ENCODE data around the gene KCNK13.
"Not testable (repeated sequence)": the region's sequence is repeated elsewhere in the genome, so short reads cannot be mapped to it uniquely, and the experiment has no call there.

Gene KCNK13

DNA sequence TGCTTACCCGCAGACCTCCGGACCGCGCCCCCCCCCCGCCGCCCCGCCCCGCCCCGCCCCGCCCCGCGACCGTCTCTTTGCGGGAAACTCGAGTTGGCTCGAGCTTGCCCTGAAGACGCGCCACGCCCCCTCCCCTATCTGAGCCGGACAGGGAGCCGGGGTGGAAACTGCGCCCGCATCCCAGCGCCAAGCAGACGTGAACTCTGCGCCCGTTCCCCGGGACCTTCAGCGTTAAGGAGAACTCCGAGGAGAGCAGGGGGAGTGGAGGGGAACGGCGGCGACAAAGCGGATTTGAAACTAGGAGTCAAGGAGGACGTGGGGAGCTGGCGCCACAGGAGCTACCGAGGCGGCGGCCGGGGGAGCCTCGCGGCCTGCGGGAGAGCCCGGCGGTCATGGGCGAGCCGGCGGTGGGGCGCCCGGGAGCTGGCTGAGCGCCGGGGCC lies at the start of gene KCNK13:
Gene KCNK13, plus strand, starts transcription at position 310 of the 442 bp plus-strand sequence. CDS start 212 bp downstream, outside the sequence.
- DNase-seq = no peak

DNA sequence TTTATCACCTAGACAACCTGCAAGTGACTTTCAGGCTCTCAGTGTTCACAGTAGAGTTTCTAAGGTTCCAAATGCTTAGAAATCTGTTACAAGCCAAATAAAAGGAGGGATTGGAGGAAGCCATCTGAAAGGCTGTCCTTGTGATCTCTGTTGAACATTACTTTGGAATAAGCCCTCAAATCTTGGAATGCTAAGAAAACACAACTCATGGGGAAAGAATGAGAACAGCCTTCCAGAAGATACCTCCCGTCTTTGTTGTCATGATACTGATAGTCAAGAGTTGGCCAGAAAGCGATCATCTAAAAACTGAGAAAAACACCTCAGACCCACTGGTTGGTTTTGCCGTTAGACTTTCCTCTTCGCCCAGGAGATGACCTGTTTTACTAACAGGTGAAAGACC lies 44.4 kb upstream of the KCNK13 start:
- no peak for DNase-seq

DNA sequence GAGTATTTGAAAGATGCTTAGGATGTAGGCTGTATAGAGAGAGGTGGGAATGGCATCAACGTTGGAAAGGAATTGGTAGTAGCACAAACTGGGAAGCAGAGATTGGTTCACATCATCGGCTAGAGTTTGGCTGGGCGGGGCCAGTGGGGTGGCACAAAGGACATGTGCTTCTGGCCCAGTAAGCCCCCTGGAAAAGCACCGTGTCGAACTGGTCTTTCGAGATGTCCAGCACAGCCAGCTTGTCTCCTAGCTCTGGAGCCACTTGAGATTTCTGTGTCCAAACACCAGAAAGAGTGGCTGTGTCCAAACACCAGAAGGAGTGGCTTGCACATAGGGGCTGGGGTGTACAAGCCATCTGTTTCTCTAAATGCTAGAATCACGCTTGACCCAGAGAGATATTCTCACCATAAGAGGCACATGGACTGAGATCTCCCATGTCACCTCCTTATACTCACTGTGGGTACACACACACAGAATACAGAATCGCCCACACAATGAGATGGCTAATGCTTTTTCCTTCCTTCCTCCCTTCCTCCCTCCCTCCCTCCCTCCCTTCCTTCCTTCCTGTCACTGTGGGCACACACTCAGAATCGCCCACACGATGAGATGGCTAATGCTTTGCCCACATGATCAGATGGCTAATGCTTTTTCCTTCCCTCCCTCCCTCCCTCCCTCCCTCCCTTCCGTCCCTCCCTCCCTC lies 41.8 kb upstream of the KCNK13 start:
- DNase-seq = no peak

DNA sequence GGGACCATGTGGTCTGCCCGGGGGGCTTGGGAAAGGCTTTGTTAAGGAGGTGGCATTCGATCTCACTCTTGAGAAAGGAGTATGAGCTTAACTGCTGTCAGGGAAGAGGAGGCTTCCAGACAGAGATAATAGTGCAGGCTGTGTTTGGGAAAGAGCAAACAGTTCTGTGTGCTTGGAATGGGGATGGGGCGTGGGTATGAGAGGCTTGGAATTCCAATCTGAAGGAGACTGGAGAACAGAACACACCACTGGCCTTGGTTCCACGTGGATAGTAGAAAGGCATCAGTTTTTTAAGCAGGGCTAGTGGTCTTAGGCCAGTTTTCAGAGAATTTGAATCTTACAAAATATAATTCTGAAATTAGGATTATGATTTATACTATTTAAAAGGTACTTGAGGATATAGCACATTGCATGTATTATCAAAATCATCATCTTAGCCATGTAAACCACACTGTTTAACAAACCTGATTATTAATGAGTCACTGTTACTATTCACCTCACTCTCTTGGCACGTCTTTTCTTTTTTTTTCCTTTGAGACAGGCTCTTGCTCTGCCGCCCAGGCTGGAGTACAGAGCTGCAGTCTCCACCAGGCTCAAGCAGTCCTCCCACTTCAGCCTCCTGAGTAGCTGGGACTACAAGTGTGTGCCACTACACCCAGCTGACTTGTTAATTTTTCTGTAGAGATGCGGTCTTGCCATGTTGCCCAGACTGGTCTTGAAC lies 38.5 kb upstream of the KCNK13 start:
- no peak for DNase-seq

DNA sequence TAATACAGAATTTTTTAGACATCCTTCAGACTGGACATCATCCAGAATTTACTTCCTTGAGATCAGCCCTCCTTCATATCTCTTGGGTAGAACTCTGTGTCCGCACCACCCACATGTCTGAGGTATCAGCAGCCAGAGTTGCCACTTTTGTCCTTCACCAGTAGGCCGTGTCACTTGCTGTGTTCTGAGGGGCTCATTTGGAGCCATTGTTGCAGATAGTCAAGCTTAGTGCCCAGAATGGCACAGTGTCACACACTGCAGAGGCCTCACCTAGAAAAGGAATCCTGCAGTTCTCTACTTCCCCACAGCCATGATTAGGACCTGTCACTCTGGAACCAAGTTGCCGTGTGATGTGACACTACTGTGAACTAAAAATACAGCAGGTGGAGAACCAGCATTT lies 36.9 kb upstream of the KCNK13 start:
- DNase-seq = no peak

DNA sequence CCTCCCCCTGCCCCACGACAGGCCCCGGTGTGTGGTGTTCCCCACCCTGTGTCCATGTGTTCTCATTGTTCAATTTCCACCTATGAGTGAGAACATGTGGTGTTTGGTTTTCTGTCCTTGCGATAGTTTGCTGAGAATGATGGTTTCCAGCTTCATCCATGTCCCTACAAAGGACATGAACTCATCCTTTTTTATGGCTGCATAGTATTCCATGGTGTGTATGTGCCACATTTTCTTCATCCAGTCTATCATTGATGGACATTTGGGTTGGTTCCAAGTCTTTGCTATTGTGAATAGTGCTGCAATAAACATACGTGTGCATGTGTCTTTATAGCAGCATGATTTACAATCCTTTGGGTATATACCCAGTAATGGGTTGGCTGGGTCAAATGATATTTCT lies 35.2 kb upstream of the KCNK13 start:
- not testable (repeated sequence) for DNase-seq

DNA sequence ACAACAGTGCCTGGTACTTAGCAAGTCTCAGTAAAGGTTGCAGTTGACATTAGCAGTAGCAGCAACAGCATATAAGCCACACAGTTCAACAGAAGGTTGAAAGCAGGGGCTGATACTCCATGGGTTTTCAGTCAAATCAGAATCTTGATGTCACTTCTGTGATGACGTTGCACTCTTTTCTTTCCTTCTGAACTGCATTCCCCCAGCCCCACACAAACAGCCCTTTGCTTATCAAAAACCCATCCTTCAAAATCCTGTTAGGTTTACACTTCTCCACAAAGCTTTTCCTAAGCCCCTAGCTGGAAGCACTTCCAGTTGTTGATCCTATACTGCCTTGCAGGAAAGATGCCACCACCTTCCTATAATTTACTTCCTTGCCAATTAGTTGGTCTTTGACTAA lies 34.0 kb upstream of the KCNK13 start:
- no peak for DNase-seq

DNA sequence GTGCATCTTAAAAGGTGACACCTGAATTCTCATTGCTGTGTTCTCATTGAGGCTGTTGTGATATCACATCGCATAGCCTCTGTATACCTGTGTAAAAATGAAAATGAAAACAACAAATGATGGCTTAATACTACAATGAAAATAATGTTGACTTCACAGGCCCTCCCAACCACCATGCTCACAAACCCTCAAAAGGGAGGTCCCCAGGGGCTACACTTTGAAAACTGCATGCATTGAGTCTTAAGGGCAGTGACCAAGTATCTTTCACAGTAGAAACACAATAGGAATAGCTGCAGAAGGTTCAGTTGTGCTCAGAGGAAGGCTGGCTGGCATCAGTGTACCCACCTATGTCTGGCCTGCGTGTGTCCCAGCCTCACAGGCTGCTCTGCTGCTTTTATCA lies 27.6 kb upstream of the KCNK13 start:
- no peak for DNase-seq

DNA sequence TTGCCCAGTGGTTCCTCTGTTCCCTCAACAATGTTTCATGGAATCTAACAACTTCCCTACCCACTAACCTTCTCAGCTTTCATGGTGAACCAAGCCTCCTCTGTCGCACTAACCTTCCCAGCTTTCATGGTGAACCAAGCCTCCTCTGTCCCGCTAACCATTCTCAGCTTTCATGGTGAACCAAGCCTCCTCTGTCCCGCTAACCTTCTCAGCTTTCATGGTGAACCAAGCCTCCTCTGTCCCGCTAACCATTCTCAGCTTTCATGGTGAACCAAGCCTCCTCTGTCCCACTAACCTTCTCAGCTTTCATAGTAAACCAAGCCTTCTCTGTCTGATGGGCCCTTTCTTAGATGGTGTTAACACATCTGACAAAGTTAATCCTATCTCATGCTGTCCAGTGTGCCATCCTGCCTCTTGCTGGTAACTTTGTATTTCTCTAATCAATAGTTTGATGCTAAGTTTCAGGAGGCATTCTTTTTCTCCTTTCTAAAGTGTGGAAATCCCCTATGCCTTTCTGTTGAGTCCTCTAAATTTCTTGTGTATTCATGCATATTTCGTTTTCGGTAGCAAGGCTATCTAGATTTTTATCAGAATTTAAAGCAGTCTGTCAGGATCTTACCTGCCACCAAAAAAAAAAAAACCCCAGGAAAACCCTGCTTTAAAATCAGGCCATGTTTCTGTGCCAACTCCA lies 26.8 kb upstream of the KCNK13 start:
- no peak for DNase-seq

DNA sequence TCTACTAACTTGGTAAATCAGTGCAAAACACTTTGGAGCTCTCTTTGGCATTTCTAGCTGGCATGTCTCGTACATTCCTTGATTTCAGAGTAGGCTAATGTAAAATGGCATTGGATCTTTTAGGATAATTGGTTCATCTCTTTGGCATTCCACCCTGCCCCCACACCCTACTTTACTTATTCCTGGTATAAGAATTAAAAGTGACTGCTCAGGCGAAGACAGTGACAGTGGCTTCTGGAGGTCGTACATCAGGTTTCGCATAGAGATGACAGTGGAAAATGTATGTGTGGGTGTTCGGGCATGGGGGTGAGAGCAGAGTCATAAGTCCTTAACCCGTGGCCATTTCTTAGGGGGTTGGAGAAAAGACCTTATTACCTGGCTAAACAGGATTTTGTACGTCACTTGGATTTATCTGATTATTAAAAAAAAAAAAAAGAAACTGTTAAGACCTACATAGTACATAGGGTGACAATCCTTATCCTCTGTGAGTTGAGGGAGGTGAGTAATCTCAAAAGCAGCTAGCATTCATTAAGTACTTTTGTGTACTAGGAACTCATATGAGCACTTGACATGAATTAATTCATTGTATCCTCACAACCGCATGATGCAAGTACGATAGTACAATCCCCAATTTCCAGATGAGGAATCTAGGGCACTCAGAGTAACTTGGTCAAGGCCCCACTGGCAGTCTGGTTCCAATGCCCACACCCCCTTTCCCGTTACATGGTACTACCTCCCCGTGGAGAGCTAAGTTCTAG lies 22.4 kb upstream of the KCNK13 start:
- no peak for DNase-seq

DNA sequence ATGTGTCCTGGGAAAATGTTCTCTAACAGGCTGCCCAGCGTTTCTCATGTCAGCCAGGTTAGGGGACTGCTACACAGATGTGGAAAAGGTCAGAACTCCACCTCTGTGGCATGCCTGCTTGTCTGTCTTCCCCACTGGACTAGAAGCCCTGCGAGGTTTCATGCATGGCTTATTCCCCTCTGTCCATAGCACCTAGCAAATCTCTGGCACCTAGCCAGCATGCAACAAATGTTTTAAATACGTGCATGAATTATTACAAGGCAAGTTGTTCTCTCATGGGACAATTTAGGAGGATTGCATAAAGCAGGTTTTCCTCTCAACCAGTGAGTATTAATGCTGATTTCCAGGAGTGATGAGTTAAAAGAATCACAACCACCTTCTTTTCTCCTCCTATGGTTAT lies 21.4 kb upstream of the KCNK13 start:
- no peak for DNase-seq

DNA sequence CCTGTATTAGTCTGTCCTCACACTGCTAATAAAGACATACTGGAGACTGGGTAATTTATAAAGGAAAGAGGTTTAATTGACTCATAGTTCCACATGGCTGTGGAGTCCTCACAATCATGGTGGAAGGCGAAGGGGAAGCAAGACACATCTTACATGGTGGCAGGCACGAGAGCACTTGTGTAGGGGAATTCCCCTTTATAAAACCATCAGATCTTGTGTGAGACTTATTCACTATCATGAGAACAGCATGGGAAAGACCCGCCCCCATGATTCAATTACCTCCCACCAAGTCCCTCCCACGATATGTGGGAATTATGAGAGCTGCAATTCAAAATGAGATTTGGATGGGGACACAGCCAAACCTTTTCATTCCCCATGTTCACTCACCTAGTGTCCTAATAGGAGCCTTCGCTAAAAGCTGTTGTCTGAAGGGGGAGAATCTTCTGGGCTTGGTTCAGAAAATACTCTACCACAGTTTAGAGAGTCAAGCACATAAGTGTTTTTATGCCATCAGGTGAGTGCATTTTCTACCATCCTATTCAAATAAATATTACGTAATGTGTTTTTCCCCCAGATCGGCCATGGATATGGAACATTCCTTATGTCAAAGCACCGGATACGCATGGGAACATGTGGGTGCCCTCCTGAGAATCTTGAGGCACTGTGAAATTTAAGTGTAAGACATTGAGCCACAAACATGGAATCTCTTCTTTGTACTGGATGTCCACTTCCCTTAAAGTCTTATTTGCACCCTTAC lies 19.1 kb upstream of the KCNK13 start:
- no peak for DNase-seq

DNA sequence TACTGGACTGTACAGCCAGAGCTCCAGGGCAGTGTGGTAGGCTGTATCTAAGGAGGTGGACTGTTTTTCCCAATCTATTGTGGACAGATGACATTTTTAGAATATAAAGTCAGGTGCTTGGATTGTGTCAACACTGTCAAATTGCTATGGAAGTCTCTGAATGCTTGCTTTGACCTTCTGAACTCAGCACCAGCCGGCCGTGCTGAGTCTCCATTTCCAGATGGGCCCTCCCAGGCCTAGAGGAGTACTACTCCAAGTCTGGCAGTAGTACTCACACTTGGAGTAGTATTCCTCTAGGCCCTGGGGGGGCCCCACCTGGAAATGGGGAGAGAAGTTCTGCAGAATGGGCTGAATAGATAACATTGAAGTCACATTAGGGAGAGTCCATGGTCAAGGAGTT lies 16.2 kb upstream of the KCNK13 start:
- no peak for DNase-seq

DNA sequence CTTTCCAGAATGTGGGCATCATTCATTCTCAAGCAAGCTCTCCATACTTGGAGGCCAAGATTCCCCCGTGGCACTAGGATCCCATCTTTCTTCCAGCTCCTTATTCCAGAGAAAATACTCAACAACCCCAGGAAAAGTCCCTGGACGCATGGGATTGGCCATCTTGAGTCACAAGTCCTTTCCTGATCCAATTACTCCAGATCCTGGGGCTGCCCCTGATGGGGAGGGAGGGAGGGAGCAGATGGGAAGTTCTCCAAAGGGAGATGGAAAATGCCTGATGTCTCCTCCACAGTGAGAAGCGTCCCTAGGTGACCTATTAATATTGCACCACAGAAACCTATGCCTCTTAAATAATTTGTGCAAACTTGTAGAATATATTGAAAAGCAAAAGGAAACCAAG lies 12.4 kb upstream of the KCNK13 start:
- DNase-seq = no peak

DNA sequence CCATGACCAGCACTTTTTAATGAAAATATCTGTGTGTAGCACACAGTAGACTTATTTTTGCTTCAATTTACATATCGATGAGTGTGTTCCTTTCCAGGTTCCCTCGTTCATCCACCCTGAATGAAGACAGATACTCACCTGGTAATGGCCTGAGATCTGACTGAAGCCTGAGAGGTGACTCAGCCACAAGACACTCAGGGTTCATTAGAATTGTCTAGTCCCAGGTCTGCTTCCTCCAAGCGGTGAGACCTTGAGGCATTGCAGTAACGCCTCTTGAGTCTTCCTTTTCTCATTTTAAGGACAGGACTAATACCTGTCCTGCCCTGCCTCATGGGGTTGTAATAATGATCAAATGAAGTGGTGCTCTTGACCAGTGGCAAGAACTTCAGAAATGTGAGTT lies 11.5 kb upstream of the KCNK13 start:
- no peak for DNase-seq

DNA sequence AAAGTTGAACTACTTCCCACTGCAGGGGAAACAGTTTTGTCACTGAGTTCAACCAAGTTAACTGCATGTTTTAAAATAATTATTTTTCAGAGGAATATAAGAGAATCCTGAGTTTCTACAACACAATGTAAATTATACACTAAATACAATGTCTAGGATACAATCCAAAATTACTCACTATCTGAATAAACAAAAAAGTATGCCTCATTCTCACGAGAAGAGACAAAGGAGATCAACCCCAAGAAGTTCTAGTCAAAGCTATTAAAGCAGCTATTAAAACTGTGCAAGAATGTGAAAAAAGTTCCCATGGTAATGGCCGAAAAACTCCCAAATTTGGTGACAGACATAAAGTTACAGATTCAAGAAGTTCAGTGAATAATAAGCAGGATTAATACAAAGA lies 8.8 kb upstream of the KCNK13 start:
- no peak for DNase-seq

DNA sequence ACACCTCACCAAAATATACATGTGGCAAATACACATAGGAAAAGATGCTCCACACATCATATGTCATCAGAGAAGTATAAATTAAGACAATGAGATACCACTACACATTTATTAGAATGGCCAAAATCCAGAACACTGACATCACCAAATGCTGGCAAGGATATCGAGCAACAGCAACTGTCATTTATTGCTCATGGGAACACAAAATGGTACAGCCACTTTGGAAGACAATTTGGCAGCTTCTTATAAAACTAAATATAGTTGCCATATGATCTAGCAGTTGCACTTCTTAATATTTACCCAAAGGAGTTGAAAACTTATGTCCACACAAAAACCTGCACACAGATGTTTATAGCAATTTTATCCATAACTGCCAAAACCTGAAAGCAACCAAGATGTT lies 7.0 kb upstream of the KCNK13 start:
- DNase-seq = no peak

DNA sequence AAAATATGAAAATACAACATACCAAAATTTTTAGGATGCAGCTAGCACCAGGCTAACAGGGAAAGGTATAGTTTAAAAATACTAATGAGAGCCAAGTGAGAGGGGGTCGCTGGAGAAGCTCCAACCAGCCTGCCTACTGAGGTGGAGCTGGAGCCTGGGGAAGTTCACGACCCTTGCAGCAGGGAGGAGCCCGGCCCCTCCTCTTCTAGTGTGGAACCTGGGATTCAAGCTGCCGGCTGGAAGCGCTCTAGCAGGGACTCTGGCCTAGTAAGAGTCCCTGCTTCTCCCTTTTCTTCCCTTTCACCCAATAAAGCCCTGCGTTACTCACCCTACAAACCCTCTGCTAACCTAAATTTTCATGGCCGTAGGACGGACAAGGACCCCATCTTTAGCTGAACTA lies 5.0 kb upstream of the KCNK13 start:
- DNase-seq = no peak

DNA sequence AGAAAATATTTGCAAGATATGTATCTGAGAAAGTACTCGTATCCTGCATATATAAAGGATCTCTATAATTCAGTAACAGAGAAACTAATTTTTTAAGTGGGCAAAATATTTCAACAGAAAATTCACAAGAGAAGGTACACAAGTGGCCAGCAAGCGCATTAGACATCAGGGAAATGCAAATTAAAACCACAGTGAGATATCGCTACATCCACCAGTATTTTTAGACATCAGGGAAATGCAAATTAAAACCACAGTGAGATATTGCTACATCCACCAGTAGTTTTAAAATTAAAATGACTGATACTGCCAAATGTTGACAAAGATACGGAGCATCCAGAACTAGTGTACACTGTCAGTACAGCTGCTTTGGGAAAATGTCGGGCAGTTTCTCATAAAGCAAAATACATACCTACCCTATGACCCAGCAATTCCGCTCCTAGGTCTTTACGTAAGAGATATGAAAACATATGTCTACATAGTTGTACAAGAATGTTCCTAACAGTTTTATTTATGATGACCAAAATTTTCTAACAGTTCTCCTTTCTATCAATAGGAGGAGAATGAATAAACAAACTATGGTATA lies 2.8 kb upstream of the KCNK13 start:
- DNase-seq = no peak

DNA sequence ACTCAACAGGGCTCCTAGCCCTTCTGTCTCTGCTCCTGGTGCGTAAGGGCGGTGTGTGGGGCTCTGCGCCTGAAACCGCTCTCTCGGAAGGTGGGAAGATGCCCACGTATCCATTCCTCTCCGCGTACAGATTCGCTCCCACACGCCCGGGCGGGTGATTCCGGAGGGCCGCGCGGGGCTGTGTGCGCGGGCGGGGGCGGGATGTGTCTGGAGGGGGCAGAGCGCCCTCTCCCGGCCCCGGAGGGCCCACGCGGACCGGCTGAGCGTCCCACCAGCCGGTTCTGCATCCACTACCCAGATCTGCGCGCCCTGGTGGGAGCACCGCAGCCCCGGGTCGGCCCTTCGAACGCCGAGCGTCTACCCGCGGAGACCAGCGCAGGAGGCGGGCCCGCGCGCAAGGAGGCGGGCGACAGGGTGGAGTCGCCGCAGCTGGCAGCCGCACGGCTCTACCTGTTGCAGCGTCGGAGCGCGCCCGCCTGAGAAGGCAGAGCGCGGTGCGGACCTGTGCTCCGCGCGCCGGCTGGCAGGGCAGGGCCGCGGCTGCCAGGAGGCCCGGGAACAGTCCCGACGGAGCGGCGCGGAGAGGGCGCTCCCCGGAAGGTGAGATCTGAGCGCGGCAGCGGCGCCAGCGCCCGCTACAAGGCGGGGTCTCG lies 1.4 kb upstream of the KCNK13 start:
- DNase-seq = peak; percentile 43 to 47

DNA sequence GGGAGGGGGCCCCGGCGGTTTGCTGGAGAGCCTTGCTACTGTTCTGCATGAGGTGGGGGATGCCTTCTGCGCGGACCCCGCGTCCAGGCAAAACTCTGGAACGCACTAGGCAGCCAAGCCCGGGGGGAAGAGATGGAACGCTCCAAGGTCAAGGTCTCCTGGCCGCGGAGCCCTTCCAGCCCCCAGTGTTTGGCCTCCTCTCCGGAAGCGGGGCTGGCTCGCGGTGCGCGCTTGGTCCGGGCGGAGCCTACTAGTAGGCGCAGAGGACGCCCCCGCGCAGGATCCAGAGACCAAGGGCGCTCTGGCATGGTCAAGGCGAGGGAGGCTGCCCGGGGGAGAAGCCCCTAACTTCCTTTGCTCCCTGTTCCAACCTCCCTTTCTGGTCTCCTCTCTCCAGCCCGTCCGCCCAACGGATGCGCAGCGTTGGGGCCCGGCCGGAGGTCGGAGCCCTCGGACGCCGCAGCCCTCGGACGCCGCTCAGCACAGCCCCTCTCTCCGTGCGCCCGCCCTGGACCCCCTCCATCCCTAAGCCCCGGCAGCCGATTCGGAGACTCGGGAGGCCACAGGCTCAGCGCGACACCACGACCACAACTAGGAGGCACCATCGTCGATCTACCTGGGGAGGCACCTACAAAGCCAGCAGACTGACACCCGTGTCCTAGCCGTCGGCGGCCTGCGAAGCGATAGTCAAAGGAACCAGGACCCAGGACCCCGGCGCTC lies 669 bp upstream of the KCNK13 start:
- DNase-seq = no peak

Measured in activated CD4-positive, alpha-beta T cell treated with anti-CD3 and anti-CD28 coated beads for 4 hours (primary cell).